GM21737 (cell line): ENCODE results near the gene MAD1L1.

Experiments
- ATAC-seq: cut with Tn5 transposase; IDR thresholded peaks from one replicate; pipeline ENCODE4 v1.9.1; 2021; ENCODE audit warnings: mild to moderate bottlenecking, moderate library complexity; ENCODE audit not compliant: unreplicated experiment

Gene MAD1L1

GRCh38 chr7:1910081-1910685 lies 322.6 kb downstream of the MAD1L1 start:
- no peak for ATAC-seq

- no peak for ATAC-seq
These were observed 323.3 kb downstream of the MAD1L1 start for GRCh38 chr7:1909476-1909875.

- ATAC-seq = no peak
These were observed 323.8 kb downstream of the MAD1L1 start for GRCh38 chr7:1908823-1909420.

DNA sequence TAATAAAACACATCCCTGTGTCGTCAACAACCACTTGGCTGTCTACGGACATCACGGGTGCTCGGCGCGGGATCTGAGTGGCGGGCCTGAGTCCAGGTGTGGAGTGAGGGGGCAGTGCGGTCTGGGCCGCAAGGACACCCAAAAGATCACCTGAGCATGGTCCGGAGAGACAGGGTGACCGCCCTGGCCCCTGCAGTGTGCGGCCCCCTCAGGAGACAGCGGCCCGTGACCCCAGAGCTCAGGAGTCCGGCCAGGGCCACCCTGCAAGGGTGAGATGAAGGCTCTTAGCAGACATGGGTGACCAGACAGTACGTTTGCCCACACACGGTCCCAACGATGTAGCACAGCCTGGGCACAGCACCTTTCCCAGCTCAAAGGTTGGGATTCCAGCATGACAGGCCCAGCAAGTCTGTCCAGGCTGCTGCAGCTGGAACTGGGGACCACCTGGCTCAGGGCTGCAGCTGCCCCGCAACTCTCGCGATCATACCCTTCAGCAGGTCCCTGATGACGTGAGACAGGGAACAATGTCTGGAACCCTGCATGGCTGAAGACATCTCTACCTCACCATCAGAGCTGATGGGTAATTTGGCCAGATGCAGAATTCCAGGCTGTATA lies 324.9 kb downstream of the MAD1L1 start:
- no peak for ATAC-seq

- ATAC-seq = no peak
These were observed 325.6 kb downstream of the MAD1L1 start for GRCh38 chr7:1906988-1907745.

GRCh38 chr7:1906087-1906830 lies 326.5 kb downstream of the MAD1L1 start:
- no peak for ATAC-seq

DNA sequence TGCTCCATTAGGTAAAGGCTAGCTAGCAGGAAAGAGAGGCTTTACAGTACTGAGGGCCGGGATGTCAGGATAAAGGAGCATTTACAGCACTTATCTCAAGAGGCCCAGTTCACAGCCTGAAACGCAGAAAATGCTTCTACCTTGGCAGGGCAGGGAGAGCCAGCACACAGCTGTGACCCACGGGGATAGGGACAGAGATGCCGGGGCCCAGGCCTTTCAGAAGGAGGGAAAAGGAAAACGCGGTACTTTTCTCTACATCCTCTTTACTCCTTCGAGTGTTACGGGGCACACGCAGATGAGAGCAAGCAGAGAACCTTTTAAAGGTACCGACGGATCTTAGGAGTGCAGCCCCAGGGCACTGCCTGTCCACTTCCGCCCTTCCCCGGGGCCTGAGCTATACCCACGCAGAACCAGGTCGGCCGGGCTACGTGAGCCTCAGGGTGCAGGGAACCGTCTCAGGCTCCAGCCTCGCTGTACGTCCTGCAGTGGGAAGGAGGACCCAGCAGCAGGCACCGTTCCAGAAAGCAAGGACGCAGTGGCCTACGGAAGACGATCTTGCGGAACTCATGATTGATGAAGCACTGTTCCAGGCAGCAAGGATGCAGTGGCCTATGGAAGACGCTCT lies 330.4 kb downstream of the MAD1L1 start:
- no peak for ATAC-seq

DNA sequence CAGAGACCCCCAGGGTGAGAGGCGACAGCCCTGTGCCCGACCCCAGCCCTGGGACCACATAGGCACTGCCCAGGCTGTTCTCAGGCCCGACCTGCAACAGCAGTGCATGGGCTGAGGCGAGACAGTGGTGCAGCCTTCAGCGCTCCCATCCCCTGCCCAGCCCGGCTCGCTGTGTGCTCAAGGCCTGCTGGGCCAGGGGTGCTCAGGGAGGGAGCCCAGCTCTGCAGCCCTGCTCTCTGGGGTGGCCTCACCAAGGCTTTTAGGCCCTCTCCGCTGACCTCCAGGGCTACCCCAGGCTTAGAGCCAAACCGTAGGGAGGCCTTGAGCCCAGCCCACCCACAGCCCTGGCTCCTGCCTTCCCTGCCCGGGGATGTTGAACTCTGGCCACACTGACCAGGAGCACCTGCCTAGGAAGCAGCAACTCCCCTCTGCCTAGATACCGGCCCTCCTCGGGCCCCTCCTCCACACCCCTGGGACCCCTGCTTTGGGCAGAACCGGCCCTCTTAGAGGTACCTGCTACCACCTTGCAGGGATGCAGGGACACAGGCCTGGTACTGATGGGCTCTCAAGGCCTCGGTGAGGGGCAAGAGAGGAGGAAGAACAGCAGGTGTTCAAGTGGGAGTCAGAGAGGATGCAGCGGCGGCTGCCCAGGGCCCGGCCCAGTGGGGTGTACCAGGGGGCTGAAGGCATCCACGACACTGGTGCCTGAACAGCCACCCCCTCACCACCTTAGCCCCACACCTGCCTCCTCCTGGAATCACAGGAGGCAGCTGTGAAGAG lies 331.1 kb downstream of the MAD1L1 start:
- no peak for ATAC-seq

DNA sequence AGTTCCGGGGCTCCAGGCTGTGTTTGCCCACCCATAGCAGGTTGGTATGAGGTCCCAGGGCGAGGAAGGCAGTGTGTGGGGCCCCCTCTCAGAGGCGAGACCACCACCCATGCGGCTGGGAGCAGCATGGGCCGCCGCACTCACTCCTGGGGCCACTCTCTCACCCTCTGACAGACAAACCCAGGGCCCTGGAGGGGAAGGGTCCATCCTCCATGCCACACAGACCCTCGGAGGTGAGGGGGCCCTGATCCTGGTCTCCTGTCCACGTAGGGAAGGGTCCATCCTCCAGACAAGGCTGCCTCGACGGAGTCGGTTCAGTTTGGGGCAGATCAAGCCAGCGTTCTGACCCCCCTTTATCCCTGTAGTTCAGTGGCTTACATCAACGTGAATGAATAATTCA lies 331.9 kb downstream of the MAD1L1 start:
- no peak for ATAC-seq

DNA sequence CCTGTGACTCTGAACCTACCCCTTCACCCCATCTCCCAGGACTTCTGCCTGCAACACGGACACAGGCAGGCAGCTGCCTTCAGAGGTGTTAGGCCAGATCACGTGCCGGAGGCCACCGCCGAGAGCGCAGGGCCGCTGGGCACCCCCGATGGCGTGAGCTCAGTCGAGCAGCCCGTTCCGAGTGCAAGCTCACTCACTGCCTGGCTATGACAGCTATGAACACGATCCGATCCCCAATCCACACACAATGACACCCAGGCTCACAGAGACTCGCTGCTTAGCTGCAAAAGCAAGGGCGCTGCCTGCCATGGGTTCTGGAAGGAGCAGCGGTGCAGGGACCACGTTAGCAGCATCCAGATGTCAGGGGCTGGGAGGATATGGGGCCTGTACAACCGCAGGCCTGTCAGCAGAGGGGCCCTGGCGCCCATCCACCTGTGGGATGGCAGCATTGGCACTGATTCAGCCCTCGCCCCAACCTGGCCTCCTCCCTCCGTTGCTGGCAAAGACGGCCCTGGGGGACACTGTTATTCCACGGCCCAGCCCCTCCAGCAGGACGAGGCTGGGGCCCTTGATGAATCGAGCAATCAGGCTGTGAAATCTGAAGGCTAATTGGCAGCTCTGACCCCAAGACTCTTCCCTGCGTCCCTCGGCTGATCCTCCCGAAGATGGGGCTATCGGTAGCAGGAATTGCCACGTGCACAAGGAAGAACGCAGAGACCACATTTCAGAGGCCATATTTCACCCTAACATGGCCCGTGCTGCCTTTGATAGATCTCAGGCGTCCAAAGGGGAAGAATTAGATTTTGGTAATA lies 332.6 kb downstream of the MAD1L1 start:
- no peak for ATAC-seq

- ATAC-seq = no peak
These were observed 333.5 kb downstream of the MAD1L1 start for GRCh38 chr7:1899196-1899595.

GRCh38 chr7:1898628-1899185 lies 334.0 kb downstream of the MAD1L1 start:
- ATAC-seq = no peak

DNA sequence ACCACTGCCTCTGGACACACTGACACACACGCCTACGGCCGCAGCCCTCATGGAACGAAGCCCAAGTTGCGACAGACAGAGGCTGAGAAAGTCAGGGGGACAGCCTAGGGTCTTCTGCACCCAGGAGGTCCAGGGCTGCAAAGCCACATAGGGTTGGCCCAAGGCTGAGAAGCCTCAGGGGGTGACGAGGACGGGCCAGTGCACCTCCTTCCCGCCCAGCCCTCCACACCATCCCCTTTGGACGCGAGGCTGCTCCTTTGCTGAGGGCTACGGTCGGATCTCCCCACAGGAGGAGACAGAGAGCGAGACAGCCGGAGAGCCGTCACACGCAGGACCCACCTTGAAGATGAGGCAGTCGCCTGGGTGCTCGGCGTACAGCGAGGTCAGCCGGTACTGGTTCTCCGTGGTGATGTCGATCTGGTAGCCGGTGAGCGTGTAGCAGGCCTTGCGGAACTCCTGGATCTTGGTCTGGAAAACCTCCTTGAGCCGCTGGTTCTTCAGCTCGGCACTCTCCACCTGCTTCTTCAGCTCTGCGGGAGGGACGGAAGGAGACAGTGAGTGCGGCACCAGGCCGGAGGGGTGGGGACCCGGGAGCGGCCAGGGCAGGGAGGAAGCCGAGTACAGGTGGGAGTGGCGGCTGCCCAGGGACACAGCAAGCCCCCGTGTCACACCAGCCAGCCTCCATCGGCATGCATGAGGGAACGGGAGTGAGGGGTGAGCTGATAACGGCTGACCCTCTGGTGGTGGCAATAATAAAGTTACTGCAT lies 334.7 kb downstream of the MAD1L1 start:
- ATAC-seq = no peak

GRCh38 chr7:1897076-1897860 lies 335.5 kb downstream of the MAD1L1 start:
- no peak for ATAC-seq

- no peak for ATAC-seq
These were observed 336.9 kb downstream of the MAD1L1 start for GRCh38 chr7:1895664-1896515.

GRCh38 chr7:1894906-1895663 lies 337.7 kb downstream of the MAD1L1 start:
- no peak for ATAC-seq
